ENCODE data around the gene SLIT3.

The SLIT3 gene

GRCh38 chr5:169041180-169041579 is 259.8 kb downstream of the SLIT3 start:
- FAIRE-seq (no peak), DNase-seq (ENCODE audit: insufficient read length, low spot score) (no peak)
- TF ChIP-seq, protein P1, sequence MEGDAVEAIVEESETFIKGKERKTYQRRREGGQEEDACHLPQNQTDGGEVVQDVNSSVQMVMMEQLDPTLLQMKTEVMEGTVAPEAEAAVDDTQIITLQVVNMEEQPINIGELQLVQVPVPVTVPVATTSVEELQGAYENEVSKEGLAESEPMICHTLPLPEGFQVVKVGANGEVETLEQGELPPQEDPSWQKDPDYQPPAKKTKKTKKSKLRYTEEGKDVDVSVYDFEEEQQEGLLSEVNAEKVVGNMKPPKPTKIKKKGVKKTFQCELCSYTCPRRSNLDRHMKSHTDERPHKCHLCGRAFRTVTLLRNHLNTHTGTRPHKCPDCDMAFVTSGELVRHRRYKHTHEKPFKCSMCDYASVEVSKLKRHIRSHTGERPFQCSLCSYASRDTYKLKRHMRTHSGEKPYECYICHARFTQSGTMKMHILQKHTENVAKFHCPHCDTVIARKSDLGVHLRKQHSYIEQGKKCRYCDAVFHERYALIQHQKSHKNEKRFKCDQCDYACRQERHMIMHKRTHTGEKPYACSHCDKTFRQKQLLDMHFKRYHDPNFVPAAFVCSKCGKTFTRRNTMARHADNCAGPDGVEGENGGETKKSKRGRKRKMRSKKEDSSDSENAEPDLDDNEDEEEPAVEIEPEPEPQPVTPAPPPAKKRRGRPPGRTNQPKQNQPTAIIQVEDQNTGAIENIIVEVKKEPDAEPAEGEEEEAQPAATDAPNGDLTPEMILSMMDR (IDR thresholded peaks at IDR 0.05; ENCODE audit: insufficient read depth, missing control alignments), result no peak

- TF ChIP-seq, protein P1 (IDR thresholded peaks at IDR 0.05; ENCODE audit: insufficient read depth, missing control alignments), result no peak
- no peak for DNase-seq (ENCODE audit: insufficient read length, low spot score)
- no peak for FAIRE-seq
These were observed 261.3 kb downstream of the SLIT3 start for GRCh38 chr5:169039592-169039991.

DNA sequence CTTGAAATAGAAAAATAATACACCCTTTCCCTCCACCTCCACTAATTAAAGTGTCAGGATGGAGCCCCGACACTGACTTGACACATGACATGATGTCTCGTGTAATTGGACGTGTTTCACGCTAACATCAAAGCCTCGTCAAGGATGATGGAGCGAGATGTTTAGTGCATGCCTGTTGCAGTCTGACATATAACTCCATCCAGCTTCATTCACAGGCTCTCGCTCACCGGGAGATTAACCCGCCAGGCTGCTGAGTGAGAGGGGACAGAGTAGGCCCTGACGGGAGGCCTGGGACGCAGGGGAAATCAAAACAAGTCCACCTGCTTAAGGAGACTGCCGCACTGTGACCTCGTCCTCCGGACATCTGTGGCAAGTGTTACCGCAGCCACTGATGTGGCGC is 263.5 kb downstream of the SLIT3 start:
- TF ChIP-seq, protein P1 (IDR thresholded peaks at IDR 0.05; ENCODE audit: insufficient read depth, missing control alignments), result no peak
- FAIRE-seq, result no peak
- no peak for DNase-seq (ENCODE audit: insufficient read length, low spot score)

DNA sequence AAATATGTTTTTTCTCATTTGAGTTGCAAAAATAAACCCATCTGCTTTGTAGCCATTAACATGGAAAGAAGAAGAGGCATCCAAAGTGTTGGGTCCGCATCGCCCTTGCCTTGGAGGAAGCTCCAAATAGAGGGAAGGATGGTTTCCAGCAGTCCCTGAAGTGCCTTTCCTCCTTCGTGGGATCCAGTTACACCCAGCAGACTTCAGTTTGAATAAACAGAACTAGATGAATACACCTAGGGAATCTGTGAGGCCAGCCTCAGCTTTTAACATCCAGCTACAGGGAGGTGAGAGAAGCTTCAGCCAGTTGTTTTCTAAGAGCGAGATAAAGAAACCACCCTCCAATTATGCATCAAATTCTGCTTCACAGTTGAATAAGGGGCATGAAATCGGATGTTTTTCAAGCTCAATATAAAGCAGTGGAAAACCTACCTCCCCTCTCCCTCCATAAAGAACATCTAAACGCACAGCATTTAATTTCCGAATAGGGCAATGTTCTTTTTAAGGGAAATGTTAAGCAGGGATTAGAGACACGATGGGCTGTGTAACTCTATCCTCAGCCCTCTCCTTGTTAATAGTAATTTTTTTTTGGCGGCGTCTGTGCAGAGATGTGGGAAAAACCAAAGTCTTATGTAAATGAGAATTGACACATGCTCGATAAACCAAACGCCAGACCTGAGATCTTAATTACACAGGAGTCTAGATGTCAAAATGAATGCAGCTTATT is 264.7 kb downstream of the SLIT3 start:
- TF ChIP-seq, protein P1 (IDR thresholded peaks at IDR 0.05; ENCODE audit: insufficient read depth, missing control alignments), result no peak
- DNase-seq (ENCODE audit: insufficient read length, low spot score), result no peak
- FAIRE-seq, result no peak

DNA sequence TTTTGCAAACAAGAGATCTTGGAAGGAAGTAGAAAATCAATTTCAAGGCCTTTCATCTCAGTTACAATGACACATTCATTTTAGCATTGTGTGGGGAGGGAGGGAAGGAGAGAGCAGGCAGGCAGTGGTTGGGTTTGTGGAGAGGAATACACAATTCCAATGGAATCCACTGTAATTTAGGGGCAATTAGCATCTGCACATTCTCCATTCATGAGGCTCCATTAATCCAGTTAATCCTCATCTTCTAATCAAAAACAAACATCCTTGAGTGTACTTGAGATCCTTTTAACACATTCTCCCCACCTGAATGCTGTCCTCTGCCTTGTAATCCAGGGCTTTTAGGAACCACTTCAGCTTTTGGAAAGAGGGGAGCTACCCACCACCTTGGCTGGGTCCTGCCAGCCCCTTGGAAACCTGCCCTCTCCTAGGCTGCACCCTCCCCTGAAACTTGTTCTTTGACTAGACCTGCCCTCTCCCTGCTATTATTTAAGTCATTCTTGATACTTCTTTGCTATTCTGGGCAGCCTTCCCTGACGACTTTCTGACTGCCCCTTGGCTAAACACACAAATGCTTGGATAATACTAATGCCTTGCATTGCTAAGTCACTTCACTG is 271.2 kb downstream of the SLIT3 start:
- FAIRE-seq (no peak), DNase-seq (ENCODE audit: insufficient read length, low spot score) (no peak)
- TF ChIP-seq, protein P1 (IDR thresholded peaks at IDR 0.05; ENCODE audit: insufficient read depth, missing control alignments), result no peak

DNA sequence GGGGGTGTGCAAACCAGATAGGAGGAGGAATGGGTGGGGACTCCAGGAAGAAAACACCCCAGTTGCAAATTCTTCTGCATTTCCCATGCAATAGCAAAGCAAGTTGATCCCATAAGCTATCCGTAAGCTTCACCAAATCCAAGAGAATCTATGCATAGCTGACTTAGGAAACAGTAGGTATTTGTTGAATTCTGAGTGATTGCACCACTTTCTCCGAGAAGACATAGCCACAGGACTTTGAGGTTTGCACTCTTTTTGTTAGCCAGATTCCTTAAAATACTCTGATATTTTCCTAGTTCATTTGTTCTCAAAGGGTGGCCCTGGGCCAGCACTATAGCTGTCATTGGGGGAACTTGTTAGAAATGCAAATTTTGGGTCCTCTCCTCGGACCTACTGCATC is 271.9 kb downstream of the SLIT3 start:
- TF ChIP-seq, protein P1 (IDR thresholded peaks at IDR 0.05; ENCODE audit: insufficient read depth, missing control alignments), result no peak
- FAIRE-seq (no peak), DNase-seq (ENCODE audit: insufficient read length, low spot score) (no peak)

DNA sequence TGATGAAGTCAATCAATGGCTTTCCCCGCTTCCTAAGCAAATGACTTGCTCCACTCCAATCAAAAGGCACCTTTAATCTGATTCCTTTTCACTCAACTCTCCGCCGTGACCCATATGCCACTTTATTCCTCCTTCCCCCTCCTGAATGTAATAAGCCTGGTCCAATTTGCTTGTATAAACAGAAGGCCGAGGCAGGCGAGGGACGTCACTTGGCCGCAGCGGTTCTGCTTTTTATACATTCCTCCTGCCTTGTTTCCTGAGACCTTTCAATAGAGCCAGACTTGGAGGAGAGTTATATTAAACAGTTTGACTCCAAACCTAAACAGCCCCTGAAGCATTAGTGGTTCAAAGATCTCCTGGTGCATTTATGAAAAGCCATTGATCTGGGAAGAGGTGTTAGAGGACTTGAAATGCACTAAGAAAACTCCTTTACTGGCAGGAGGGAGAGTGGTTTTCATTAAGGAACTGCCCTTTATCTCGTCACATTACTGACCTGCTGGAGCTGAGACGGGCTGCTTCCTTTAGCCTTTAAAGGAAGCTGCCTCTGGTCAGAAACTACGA is 273.4 kb downstream of the SLIT3 start:
- no peak for DNase-seq (ENCODE audit: insufficient read length, low spot score)
- TF ChIP-seq, protein P1 (IDR thresholded peaks at IDR 0.05; ENCODE audit: insufficient read depth, missing control alignments), result no peak
- FAIRE-seq, result no peak

Measured in D721Med (cell line).